ENCODE measurements around the gene PSEN1. TPM values are rescaled to one million over a fixed set of nuclear protein-coding genes. Genes with fewer than 3 reads are reported as not detected.

Gene PSEN1
- total RNA-seq, 1 experiment from 2014 or later = 41.9 TPM

DNA sequence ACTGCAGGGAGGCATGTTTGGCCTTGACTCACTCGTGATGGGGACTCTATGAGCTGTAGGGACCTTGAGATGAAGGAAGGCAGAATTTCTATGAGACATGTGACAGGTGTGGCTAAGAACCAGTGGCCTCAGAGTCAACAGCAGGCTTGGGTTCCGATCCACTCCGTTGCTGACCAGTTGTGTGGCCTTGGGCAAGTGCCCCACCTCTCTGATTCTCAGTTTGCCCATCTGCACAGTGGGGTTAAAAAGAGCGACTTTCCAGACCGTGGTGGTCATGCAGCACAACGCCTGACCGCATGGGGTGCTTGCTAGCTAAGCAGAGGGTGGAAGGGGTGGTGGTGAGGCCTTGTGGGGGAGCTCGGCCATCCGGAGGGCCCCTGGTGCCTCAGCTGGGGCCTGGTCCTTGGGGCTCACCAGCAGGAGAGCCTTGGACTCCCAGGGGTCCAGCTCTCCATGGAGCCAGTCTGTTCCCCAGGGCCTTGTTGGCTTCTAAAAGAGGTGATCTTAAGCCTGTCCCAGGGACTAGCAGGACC lies 119.5 kb downstream of the PSEN1 start:
- no TSS peak for BruUV-seq (replicated peaks)
- TF ChIP-seq, protein P1, sequence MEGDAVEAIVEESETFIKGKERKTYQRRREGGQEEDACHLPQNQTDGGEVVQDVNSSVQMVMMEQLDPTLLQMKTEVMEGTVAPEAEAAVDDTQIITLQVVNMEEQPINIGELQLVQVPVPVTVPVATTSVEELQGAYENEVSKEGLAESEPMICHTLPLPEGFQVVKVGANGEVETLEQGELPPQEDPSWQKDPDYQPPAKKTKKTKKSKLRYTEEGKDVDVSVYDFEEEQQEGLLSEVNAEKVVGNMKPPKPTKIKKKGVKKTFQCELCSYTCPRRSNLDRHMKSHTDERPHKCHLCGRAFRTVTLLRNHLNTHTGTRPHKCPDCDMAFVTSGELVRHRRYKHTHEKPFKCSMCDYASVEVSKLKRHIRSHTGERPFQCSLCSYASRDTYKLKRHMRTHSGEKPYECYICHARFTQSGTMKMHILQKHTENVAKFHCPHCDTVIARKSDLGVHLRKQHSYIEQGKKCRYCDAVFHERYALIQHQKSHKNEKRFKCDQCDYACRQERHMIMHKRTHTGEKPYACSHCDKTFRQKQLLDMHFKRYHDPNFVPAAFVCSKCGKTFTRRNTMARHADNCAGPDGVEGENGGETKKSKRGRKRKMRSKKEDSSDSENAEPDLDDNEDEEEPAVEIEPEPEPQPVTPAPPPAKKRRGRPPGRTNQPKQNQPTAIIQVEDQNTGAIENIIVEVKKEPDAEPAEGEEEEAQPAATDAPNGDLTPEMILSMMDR (conservative IDR thresholded peaks at IDR 0.05; ENCODE audit: low read depth, low read length) = no peak
- no peak for TF ChIP-seq EZH2 (IDR thresholded peaks at IDR 0.05; ENCODE audit: borderline replicate concordance, low read depth, low read length, poor library complexity, severe bottlenecking)
- CTCF ChIA-PET = interaction anchor here (0.6 kb wide), 1 partner anchor 486 kb away, joined by 6 read pairs; no protein-coding TSS in a partner anchor
- intact Hi-C loops (cut with micrococcal nuclease; ENCODE audit: unreplicated experiment) = no loop called here
- Histone ChIP-seq H3K36me3 (ENCODE audit: insufficient read depth, low read length, poor library complexity, severe bottlenecking) (no peaks in the 10 kb centered on the region), H3K4me1 (ENCODE audit: insufficient read depth, low read length, poor library complexity, severe bottlenecking) (no peaks in the 10 kb centered on the region), H3K27ac (ENCODE audit: low read depth, low read length, poor library complexity, severe bottlenecking) (no peak overlapping the region), H3K4me3 (ENCODE audit: low read depth, low read length, poor library complexity, severe bottlenecking) (no peak overlapping the region), H3K27me3 (replicated peaks; ENCODE audit: insufficient read depth, low read depth, low read length, poor library complexity) (no peaks in the 10 kb centered on the region), H3K9me3 (ENCODE audit: low read depth, low read length, poor library complexity, severe bottlenecking) (no peaks in the 10 kb centered on the region)
- POLR2A ChIA-PET (ENCODE audit: low non-redundant PET) = no interaction called here
- DNase-seq (ENCODE audit: low spot score) = no peak

DNA sequence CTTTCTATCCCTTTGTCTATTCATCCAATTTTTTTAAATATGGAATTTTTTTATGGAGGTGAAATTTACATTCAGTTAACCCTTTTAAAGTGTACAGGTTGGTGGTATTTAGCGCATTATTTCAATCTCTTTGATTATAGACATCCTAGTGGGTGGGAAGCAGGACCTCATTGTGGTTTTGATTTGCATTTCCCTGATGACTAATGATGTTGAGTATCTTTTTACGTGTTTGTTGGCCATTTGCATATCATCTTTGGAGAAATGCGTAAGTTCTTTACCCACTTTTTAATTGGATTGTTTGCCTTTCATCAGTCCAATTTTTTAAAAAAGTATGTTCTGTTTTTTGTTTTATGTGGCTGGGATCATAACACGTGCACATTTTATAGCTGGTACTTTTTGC lies 121.8 kb downstream of the PSEN1 start:
- Histone ChIP-seq H3K4me3 (ENCODE audit: low read depth, low read length, poor library complexity, severe bottlenecking) (no peak overlapping the region), H3K27me3 (replicated peaks; ENCODE audit: insufficient read depth, low read depth, low read length, poor library complexity) (no peaks in the 10 kb centered on the region), H3K9me3 (ENCODE audit: low read depth, low read length, poor library complexity, severe bottlenecking) (no peaks in the 10 kb centered on the region), H3K4me1 (ENCODE audit: insufficient read depth, low read length, poor library complexity, severe bottlenecking) (no peaks in the 10 kb centered on the region), H3K27ac (ENCODE audit: low read depth, low read length, poor library complexity, severe bottlenecking) (no peak overlapping the region), H3K36me3 (ENCODE audit: insufficient read depth, low read length, poor library complexity, severe bottlenecking) (no peaks in the 10 kb centered on the region)
- TF ChIP-seq, protein P1 (conservative IDR thresholded peaks at IDR 0.05; ENCODE audit: low read depth, low read length) = no peak
- TF ChIP-seq EZH2 (IDR thresholded peaks at IDR 0.05; ENCODE audit: borderline replicate concordance, low read depth, low read length, poor library complexity, severe bottlenecking) = no peak
- ChIA-PET CTCF (no interaction called here), POLR2A (ENCODE audit: low non-redundant PET) (no interaction called here)
- intact Hi-C loops (cut with micrococcal nuclease; ENCODE audit: unreplicated experiment) = no loop called here
- DNase-seq (ENCODE audit: low spot score) = no peak
- BruUV-seq (replicated peaks) = no TSS peak

DNA sequence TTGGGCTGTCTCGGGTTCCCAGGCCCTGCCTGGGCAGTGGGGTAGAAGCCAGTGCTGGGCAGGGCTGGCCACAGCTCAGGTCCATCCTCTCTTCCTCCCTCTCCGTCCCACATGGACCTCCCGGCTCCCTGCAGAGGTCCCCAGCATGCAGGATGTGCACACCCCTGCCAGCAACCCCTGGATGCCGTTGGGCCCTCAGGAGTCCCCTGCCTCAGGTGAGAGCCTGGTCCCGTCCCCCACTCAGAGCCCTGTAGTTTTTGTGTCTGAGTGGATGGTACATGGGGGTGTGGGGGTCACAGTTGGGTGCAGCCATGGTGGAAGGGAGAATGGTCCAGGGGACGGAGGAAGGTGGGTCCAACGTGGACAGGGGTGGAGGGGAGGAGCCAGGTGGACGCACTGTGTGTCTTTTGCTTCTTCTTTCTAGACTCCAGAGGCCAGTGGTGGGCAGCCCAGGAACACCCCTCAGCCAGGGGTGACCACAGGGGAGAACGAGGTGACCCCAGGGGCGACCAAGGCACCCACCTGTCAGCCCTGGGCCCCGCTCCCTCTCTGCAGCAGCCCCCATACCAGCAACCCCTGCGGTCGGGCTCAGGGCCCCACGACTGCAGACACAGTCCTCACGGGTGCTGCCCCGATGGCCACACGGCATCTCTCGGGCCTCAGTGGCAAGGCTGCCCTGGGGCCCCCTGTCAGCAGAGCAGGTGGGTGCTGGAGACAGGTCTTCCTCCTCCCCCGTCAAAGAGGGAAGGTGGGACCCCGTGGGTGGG lies 122.7 kb downstream of the PSEN1 start:
- DNase-seq (ENCODE audit: low spot score) = no peak
- H3K27ac ChIP-seq (ENCODE audit: low read depth, low read length, poor library complexity, severe bottlenecking) = no peak overlapping the region
- no peaks in the 10 kb centered on the region for H3K9me3 ChIP-seq (ENCODE audit: low read depth, low read length, poor library complexity, severe bottlenecking)
- TF ChIP-seq, protein P1 (conservative IDR thresholded peaks at IDR 0.05; ENCODE audit: low read depth, low read length) = no peak
- no peak for TF ChIP-seq EZH2 (IDR thresholded peaks at IDR 0.05; ENCODE audit: borderline replicate concordance, low read depth, low read length, poor library complexity, severe bottlenecking)
- no peaks in the 10 kb centered on the region for H3K4me1 ChIP-seq (ENCODE audit: insufficient read depth, low read length, poor library complexity, severe bottlenecking)
- no peaks in the 10 kb centered on the region for H3K27me3 ChIP-seq (replicated peaks; ENCODE audit: insufficient read depth, low read depth, low read length, poor library complexity)
- intact Hi-C loops (cut with micrococcal nuclease; ENCODE audit: unreplicated experiment) = no loop called here
- ChIA-PET POLR2A (ENCODE audit: low non-redundant PET) (no interaction called here), CTCF (no interaction called here)
- no TSS peak for BruUV-seq (replicated peaks)
- H3K4me3 ChIP-seq (ENCODE audit: low read depth, low read length, poor library complexity, severe bottlenecking) = no peak overlapping the region
- no peaks in the 10 kb centered on the region for H3K36me3 ChIP-seq (ENCODE audit: insufficient read depth, low read length, poor library complexity, severe bottlenecking)
